ENCODE measurements around the gene FBXO42.

DNA sequence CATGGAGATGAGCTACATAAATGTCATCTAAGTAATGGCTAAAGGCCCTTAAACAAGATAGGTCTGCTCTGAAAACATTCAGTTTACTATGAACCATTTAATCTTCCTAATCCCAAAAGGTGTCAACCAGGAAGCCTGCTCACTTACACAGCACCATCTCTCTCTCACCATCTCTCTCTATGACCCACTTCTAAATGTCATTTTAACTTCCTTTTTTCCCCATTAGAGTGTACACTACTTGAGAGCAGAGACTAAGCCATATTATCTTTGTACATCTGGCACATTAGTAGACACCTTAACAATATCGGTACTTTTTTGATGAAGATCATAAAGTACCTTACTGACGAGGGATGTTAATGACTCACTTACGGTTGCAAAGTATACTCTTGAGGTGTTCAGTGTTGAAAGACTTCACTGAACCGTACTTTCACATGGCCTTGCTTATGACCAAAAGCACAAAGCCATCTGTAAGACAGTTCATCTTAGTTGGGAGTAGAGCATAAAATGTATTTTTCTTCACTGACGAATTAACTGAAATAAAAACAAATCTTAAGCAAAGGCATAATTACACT lies 25.4 kb downstream of the FBXO42 start:
- TF ChIP-seq POLR2A (IDR thresholded peaks at IDR 0.05) = no peak
- TF ChIP-seq, protein P1, sequence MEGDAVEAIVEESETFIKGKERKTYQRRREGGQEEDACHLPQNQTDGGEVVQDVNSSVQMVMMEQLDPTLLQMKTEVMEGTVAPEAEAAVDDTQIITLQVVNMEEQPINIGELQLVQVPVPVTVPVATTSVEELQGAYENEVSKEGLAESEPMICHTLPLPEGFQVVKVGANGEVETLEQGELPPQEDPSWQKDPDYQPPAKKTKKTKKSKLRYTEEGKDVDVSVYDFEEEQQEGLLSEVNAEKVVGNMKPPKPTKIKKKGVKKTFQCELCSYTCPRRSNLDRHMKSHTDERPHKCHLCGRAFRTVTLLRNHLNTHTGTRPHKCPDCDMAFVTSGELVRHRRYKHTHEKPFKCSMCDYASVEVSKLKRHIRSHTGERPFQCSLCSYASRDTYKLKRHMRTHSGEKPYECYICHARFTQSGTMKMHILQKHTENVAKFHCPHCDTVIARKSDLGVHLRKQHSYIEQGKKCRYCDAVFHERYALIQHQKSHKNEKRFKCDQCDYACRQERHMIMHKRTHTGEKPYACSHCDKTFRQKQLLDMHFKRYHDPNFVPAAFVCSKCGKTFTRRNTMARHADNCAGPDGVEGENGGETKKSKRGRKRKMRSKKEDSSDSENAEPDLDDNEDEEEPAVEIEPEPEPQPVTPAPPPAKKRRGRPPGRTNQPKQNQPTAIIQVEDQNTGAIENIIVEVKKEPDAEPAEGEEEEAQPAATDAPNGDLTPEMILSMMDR (IDR thresholded peaks at IDR 0.05) = no peak
- no peak for TF ChIP-seq POLR2AphosphoS5 (IDR thresholded peaks at IDR 0.05)

All from breast epithelium (tissue), 3 donors.